ENCODE data around the gene AP2A2.

DNA sequence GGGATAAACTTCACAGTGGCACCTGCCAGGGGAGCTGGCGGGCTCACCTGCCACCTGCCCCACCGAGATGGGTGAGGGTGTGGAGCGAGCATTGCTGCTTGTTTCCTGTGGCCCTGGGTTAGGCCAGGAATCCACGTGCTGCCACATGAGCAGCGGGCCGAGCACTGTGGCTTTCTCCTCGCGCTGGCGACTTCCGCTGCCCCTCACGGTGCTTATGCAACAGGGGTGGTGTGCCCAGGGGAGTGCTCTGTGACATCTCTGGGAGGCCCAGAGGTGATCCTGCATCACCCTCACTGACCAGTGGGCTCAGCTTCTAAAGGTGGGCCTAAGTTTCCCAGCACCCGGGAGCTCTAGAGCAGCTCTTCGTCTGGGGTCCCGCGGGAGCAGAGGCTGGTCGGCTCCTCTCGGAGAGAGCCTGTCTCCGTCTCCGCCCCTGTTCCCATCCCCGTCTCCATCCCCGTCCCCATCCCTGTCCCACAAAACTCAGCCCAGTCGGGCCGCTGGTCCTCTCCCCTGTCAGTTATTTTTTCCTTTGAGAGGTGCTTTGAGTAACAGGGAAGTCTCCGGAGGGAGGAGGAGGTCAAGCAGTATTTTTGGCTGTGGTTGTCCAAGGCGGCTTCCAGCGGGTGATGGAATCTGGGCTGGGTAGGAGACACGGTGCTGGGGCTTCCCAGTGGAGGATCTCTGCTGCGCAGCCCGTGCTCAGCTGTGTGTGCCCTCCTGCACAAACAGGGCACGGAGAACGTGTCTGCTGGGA lies 42.5 kb downstream of the AP2A2 start:
- TF ChIP-seq, protein P1, sequence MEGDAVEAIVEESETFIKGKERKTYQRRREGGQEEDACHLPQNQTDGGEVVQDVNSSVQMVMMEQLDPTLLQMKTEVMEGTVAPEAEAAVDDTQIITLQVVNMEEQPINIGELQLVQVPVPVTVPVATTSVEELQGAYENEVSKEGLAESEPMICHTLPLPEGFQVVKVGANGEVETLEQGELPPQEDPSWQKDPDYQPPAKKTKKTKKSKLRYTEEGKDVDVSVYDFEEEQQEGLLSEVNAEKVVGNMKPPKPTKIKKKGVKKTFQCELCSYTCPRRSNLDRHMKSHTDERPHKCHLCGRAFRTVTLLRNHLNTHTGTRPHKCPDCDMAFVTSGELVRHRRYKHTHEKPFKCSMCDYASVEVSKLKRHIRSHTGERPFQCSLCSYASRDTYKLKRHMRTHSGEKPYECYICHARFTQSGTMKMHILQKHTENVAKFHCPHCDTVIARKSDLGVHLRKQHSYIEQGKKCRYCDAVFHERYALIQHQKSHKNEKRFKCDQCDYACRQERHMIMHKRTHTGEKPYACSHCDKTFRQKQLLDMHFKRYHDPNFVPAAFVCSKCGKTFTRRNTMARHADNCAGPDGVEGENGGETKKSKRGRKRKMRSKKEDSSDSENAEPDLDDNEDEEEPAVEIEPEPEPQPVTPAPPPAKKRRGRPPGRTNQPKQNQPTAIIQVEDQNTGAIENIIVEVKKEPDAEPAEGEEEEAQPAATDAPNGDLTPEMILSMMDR (IDR thresholded peaks at IDR 0.05) = no peak
- TF ChIP-seq POLR2AphosphoS5 (IDR thresholded peaks at IDR 0.05) = no peak
- no peak for TF ChIP-seq EP300 (IDR thresholded peaks at IDR 0.05; ENCODE audit: low read depth)
